HG03108 (cell line): ENCODE data around the gene DUOXA2.

Experiments used
- ATAC-seq: cut with Tn5 transposase; IDR thresholded peaks from one replicate; pipeline ENCODE4 v1.9.1; 2021; ENCODE audit warnings: moderate library complexity; ENCODE audit not compliant: unreplicated experiment

Gene DUOXA2

DNA sequence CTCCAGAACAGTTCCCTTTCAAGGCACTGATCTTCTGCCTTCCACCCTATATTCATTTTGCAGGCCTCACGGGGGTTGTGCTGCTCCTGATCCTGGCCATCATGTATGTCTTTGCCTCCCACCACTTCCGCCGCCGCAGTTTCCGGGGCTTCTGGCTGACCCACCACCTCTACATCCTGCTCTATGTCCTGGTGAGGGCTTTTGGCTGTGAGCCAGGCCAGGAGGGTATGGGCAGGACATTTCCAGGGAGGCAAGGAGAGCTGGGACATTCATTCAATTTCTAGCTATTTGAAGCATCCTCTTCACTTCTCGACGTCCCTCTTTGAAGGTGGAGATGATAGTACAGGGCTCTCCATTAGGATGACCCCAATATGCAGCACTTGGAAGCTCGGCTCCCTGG is 41.6 kb downstream of the DUOXA2 start:
- ATAC-seq: no peak

GRCh38 chr15:45156744-45157455 is 42.8 kb downstream of the DUOXA2 start:
- no peak for ATAC-seq

- no peak for ATAC-seq
Measured at GRCh38 chr15:45157974-45158373, 43.8 kb downstream of the DUOXA2 start.

DNA sequence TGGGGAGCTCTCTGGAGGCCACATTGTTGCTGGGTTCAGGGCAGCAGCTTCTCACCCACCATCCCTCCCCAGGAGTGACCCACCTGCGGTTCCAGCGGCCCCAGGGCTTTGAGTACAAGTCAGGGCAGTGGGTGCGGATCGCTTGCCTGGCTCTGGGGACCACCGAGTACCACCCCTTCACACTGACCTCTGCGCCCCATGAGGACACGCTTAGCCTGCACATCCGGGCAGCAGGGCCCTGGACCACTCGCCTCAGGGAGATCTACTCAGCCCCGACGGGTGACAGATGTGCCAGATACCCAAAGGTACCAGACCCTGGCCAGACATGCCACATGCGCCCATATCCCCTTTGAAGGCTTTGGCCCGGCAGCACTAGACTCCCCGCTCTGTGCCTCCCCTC is 47.5 kb downstream of the DUOXA2 start:
- ATAC-seq: no peak

- ATAC-seq: peak; percentile 32
Measured at GRCh38 chr15:45162771-45163507, 48.8 kb downstream of the DUOXA2 start.

DNA sequence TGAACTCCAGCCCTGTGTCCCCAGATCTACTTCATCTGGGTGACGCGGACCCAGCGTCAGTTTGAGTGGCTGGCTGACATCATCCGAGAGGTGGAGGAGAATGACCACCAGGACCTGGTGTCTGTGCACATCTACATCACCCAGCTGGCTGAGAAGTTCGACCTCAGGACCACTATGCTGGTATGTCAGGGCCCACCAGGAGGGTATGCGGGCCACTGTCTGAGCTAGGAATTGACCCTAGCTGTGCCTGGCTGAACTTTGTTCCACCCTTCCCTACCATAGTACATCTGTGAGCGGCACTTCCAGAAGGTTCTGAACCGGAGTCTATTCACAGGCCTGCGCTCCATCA is 49.4 kb downstream of the DUOXA2 start:
- no peak for ATAC-seq

GRCh38 chr15:45164914-45165313 is 50.8 kb downstream of the DUOXA2 start:
- no peak for ATAC-seq

GRCh38 chr15:45165536-45165935 is 51.4 kb downstream of the DUOXA2 start:
- ATAC-seq: no peak

DNA sequence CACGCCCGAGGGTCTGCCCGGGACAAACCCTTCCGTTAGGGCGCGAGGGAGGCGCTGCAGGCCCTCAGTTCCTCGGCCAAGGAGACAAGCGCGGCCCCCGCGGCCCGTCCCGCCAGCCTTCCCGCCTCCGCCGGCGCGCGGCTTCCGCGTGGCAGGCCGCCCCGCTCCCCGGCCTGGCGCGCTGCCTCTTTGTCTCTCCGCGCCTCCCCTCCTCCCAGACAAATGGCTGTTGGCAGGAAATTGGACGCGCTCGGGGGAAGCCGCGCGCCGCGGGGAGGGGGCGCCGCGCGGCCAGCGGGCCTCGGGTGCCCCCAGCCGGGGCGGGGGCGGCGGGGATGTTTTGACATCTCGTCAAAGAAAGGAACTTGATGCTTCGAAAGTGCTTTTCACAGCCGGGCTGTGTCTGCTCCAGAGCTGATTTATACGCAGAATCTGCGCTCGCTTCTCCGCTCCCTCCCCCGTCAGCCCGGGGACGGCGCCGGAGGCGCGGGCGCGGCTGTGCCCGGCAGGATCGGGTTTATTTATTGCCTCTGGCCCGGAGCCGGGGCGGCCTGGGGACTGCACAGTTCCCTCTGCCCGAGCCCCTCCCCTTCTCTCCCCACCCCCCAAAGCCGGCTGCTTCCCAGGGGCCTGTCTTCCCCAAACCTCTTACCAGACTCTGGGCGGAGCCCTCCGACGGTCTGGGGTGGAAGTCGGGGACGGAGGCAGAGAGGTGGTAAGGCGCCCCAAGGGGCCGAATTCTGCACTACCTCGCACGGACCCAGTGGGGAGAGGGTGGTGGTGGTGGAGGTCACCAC is 52.9 kb downstream of the DUOXA2 start:
- ATAC-seq: peak; percentile 93

DNA sequence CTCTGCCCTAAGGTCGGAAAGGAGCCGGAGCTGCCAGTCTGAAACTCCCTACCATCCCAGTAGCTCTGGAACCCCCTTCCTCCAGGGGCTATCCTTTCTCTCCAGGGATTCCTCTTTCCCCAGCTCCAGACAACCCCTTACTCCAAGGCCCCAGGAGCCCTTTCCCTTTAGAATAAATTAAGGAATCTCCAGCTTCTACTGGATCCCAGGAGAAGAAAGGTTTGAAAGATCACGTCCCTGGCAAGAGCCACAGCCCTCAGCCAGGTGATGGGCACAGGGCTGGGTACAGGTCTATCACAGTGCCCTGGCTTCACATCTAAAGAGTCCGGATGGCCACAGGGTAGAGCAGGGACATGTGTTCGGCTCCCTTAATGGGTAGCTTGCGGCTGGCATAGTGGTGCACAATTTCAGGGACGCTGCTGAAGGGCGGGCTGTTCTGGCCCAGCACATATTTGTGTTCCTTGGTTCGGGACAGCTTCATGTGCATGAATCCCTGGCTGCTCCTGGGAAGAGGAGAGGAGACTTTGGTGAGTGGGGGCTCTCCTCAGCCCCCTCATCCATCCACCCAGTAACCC is 53.6 kb downstream of the DUOXA2 start:
- ATAC-seq: no peak
